ACC112 (cell line): ENCODE measurements around the gene AQP1.

ENCODE experiments used
- H2AFZ ChIP-seq: fragments of 200-600 bp; sonication (generic); one replicate; pipeline ENCODE4 v1.6.0; 2017; ENCODE audit warnings: antibody characterized with exemption, low read length; ENCODE audit not compliant: unreplicated experiment
- H3K27ac ChIP-seq: fragments of 200-600 bp; sonication (generic); 2 replicates; pipeline ENCODE4 v1.5.1; 2014; ENCODE audit warnings: low read depth, mild to moderate bottlenecking, antibody characterized with exemption, low read length, moderate library complexity
- H3K27me3 ChIP-seq: fragments of 200-600 bp; sonication (generic); 2 replicates; pipeline ENCODE4 v1.6.1; 2014; ENCODE audit warnings: mild to moderate bottlenecking, antibody characterized with exemption, low read length, moderate library complexity, mixed read lengths; ENCODE audit not compliant: insufficient read depth
- H3K36me3 ChIP-seq: fragments of 200-600 bp; sonication (generic); 2 replicates; pipeline ENCODE4 v1.6.1; 2016; ENCODE audit warnings: mild to moderate bottlenecking, antibody characterized with exemption, low read length, moderate library complexity, mixed read lengths; ENCODE audit not compliant: insufficient read depth
- H3K4me1 ChIP-seq: fragments of 200-600 bp; sonication (generic); one replicate; pipeline ENCODE4 v1.6.1; 2016; ENCODE audit warnings: low read length, mixed read lengths; ENCODE audit not compliant: insufficient read depth, unreplicated experiment, control insufficient read depth
- H3K4me3 ChIP-seq: fragments of 200-600 bp; sonication (generic); 2 replicates; pipeline ENCODE4 v1.5.1; 2014; ENCODE audit warnings: mild to moderate bottlenecking, low read depth, low read length
- H3K79me2 ChIP-seq: fragments of 200-600 bp; sonication (generic); one replicate; pipeline ENCODE4 v1.6.0; 2016; ENCODE audit warnings: low read length; ENCODE audit not compliant: control insufficient read depth, unreplicated experiment, insufficient read depth

Gene AQP1

GRCh38 chr7:30921540-30922401, 10.1 kb downstream of the AQP1 start:
- Histone ChIP-seq H3K79me2 (no peaks in the 10 kb centered on the region), H3K4me3 (no peak overlapping the region), H3K27ac (no peak overlapping the region), H3K4me1 (peaks cover 20% of the 10 kb centered on the region), H2AFZ (no peak overlapping the region), H3K36me3 (no peaks in the 10 kb centered on the region), H3K27me3 (no peaks in the 10 kb centered on the region)

DNA sequence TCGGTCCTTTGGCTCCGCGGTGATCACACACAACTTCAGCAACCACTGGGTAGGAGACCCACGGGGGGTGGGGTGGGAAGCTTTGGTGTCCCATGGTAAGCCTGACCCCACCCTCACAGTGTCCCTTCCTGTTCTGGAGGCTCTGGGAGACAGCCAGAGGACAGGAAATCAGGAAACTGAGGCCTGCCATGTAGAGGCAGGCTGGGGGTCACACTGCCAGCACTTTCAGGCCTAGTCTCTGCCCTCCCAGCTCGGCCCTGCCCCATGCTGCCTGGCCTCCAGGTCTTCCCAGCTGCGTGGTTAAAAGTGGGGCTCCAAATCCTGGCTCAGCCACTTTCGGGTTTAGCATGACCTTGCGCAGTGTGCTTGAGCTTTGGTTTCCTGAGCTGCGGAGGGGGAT, 10.9 kb downstream of the AQP1 start:
- no peak overlapping the region for H2AFZ ChIP-seq
- H3K36me3 ChIP-seq, result no peaks in the 10 kb centered on the region
- peaks cover 20% of the 10 kb centered on the region for H3K4me1 ChIP-seq
- H3K4me3 ChIP-seq, result no peak overlapping the region
- no peaks in the 10 kb centered on the region for H3K27me3 ChIP-seq
- H3K27ac ChIP-seq, result no peak overlapping the region
- no peaks in the 10 kb centered on the region for H3K79me2 ChIP-seq

DNA sequence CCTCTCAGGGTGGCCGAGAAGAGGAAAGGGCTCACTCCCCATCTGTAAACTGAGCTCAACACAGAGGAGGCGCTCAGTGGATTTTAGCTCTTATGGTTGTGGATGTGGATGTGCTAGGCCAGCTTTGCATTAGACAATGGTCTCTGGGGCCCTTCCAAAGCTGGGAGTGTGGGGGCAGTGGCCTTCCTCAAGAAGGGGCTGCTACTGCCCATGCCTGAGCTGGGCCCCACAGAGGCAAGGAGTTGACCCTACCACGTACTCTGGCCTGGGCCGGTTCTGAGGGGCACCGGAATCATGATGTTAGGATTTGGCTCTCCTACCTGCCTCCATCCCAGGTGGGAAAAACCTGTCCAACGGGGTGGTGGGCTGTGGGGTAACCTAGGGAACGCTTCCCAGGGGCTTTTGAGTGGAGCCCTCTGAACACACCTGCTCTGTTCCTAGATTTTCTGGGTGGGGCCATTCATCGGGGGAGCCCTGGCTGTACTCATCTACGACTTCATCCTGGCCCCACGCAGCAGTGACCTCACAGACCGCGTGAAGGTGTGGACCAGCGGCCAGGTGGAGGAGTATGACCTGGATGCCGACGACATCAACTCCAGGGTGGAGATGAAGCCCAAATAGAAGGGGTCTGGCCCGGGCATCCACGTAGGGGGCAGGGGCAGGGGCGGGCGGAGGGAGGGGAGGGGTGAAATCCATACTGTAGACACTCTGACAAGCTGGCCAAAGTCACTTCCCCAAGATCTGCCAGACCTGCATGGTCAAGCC, 11.5 kb downstream of the AQP1 start:
- H3K4me3 ChIP-seq, result no peak overlapping the region
- no peaks in the 10 kb centered on the region for H3K79me2 ChIP-seq
- no peak overlapping the region for H3K27ac ChIP-seq
- H2AFZ ChIP-seq, result no peak overlapping the region
- no peaks in the 10 kb centered on the region for H3K27me3 ChIP-seq
- peaks cover 20% of the 10 kb centered on the region for H3K4me1 ChIP-seq
- H3K36me3 ChIP-seq, result no peaks in the 10 kb centered on the region

DNA sequence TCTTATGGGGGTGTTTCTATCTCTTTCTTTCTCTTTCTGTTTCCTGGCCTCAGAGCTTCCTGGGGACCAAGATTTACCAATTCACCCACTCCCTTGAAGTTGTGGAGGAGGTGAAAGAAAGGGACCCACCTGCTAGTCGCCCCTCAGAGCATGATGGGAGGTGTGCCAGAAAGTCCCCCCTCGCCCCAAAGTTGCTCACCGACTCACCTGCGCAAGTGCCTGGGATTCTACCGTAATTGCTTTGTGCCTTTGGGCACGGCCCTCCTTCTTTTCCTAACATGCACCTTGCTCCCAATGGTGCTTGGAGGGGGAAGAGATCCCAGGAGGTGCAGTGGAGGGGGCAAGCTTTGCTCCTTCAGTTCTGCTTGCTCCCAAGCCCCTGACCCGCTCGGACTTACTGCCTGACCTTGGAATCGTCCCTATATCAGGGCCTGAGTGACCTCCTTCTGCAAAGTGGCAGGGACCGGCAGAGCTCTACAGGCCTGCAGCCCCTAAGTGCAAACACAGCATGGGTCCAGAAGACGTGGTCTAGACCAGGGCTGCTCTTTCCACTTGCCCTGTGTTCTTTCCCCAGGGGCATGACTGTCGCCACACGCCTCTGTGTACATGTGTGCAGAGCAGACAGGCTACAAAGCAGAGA, 12.2 kb downstream of the AQP1 start:
- Histone ChIP-seq H2AFZ (no peak overlapping the region), H3K27me3 (no peaks in the 10 kb centered on the region), H3K27ac (no peak overlapping the region), H3K36me3 (no peaks in the 10 kb centered on the region), H3K4me3 (no peak overlapping the region), H3K4me1 (peaks cover 20% of the 10 kb centered on the region), H3K79me2 (no peaks in the 10 kb centered on the region)

- H3K4me1 ChIP-seq, result peaks cover 20% of the 10 kb centered on the region
- no peak overlapping the region for H2AFZ ChIP-seq
- peaks cover 3% of the 10 kb centered on the region; the same call in 1 of the 2 replicates for H3K27me3 ChIP-seq
- no peak overlapping the region for H3K4me3 ChIP-seq
- H3K79me2 ChIP-seq, result no peaks in the 10 kb centered on the region
- no peaks in the 10 kb centered on the region for H3K36me3 ChIP-seq
- H3K27ac ChIP-seq, result no peak overlapping the region
Measured at GRCh38 chr7:30924624-30925023, 13.0 kb downstream of the AQP1 start.

- H2AFZ ChIP-seq, result no peak overlapping the region
- H3K36me3 ChIP-seq, result no peaks in the 10 kb centered on the region
- no peak overlapping the region for H3K27ac ChIP-seq
- no peak overlapping the region for H3K4me3 ChIP-seq
- peaks cover 6% of the 10 kb centered on the region; the same call in 1 of the 2 replicates for H3K27me3 ChIP-seq
- H3K79me2 ChIP-seq, result no peaks in the 10 kb centered on the region
- peaks cover 18% of the 10 kb centered on the region for H3K4me1 ChIP-seq
Measured at GRCh38 chr7:30925117-30925516, 13.5 kb downstream of the AQP1 start.

GRCh38 chr7:30925913-30926312, 14.3 kb downstream of the AQP1 start:
- H3K36me3 ChIP-seq, result no peaks in the 10 kb centered on the region
- H3K4me1 ChIP-seq, result peaks cover 10% of the 10 kb centered on the region
- H3K79me2 ChIP-seq, result no peaks in the 10 kb centered on the region
- H2AFZ ChIP-seq, result no peak overlapping the region
- H3K4me3 ChIP-seq, result no peak overlapping the region
- peaks cover 6% of the 10 kb centered on the region; the same call in 1 of the 2 replicates for H3K27me3 ChIP-seq
- H3K27ac ChIP-seq, result no peak overlapping the region

- Histone ChIP-seq H3K36me3 (no peaks in the 10 kb centered on the region), H3K79me2 (no peaks in the 10 kb centered on the region), H3K4me1 (peaks cover 6% of the 10 kb centered on the region), H3K4me3 (no peak overlapping the region), H2AFZ (no peak overlapping the region), H3K27me3 (peaks cover 6% of the 10 kb centered on the region; the same call in 1 of the 2 replicates), H3K27ac (no peak overlapping the region)
Measured at GRCh38 chr7:30926313-30926712, 14.7 kb downstream of the AQP1 start.

DNA sequence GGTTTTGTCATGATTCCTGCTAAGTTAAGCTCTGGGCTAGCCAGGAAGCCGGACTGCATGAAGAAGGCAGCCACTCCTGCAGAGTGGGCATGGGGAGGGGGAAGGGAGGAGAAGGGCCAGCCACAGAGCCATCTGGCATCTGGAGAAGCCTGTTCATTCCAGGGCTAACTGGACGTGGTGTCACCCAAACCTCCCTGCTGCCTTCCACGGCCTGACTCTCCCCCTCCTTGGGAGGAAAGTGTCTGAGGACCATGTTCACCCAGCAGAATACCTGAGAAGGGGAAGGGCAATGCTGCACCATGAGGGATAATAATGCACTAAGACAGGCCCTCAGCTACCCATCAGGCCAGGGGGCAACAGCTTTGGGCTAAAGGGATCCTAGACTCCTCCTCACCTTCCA, 15.4 kb downstream of the AQP1 start:
- Histone ChIP-seq H2AFZ (no peak overlapping the region), H3K79me2 (no peaks in the 10 kb centered on the region), H3K4me3 (no peak overlapping the region), H3K4me1 (no peaks in the 10 kb centered on the region), H3K27me3 (peaks cover 6% of the 10 kb centered on the region; the same call in 1 of the 2 replicates), H3K36me3 (no peaks in the 10 kb centered on the region), H3K27ac (no peak overlapping the region)

- no peak overlapping the region for H2AFZ ChIP-seq
- H3K4me3 ChIP-seq, result no peak overlapping the region
- peaks cover 6% of the 10 kb centered on the region; the same call in 1 of the 2 replicates for H3K27me3 ChIP-seq
- H3K79me2 ChIP-seq, result no peaks in the 10 kb centered on the region
- no peaks in the 10 kb centered on the region for H3K4me1 ChIP-seq
- H3K36me3 ChIP-seq, result no peaks in the 10 kb centered on the region
- H3K27ac ChIP-seq, result no peak overlapping the region
Measured at GRCh38 chr7:30927559-30927958, 15.9 kb downstream of the AQP1 start.
